A673 (cell line): Measurements from ENCODE around the gene SALL3. TPM values are rescaled to one million over a fixed set of nuclear protein-coding genes. Genes with fewer than 3 reads are reported as not detected.
A peak's percentile ranks its signal among the peaks of the same experiment; 100 is the strongest.

Source experiments
- Bru-seq: library from RNA; stranded (reverse); fragments of 400-500 nt; gene quantifications from one replicate; lab custom pipeline; 2021; lab: Mats Ljungman, UMichigan
- BruChase-seq, 2 experiments: library from RNA; stranded (reverse); fragments of 400-500 nt; gene quantifications; one replicate each; lab custom pipeline; 2021; lab: Mats Ljungman, UMichigan
- BruUV-seq: library from RNA; stranded (reverse); fragments of 400-500 nt; replicated peaks from 2 replicates; lab custom pipeline; 2021; lab: Mats Ljungman, UMichigan
- CTCF ChIA-PET: fragments of 300-600 bp; sonication (Branson Sonifier 250); formaldehyde crosslinking; loops from one replicate; lab custom pipeline; 2022; ENCODE audit warnings: antibody characterized with exemption; lab: Charles Lee
- POLR2A ChIA-PET: fragments of 300-600 bp; sonication (Branson Sonifier 250); formaldehyde crosslinking; loops from one replicate; lab custom pipeline; 2022; ENCODE audit warnings: antibody characterized with exemption; ENCODE audit not compliant: low non-redundant PET; lab: Charles Lee
- DNase-seq: peaks from one replicate; pipeline ENCODE4 v3.0.0-alpha.2; 2015; ENCODE audit warnings: low spot score
- H3K27ac ChIP-seq: fragments of 200-600 bp; sonication (generic); 2 replicates; pipeline ENCODE4 v1.5.1; 2016; ENCODE audit warnings: mixed run types, low read depth, mild to moderate bottlenecking, mixed read lengths, antibody characterized with exemption, low read length; ENCODE audit not compliant: poor library complexity, severe bottlenecking
- H3K27me3 ChIP-seq: fragments of 200-600 bp; sonication (generic); replicated peaks from 2 replicates; pipeline ENCODE4 v1.6.1; 2017; ENCODE audit warnings: mixed run types, low read depth, mild to moderate bottlenecking, mixed read lengths, antibody characterized with exemption, low read length; ENCODE audit not compliant: insufficient read depth, poor library complexity
- H3K36me3 ChIP-seq: fragments of 200-600 bp; sonication (generic); 2 replicates; pipeline ENCODE4 v1.6.1; 2016; ENCODE audit warnings: mixed run types, mild to moderate bottlenecking, mixed read lengths, antibody characterized with exemption, low read length; ENCODE audit not compliant: insufficient read depth, poor library complexity, severe bottlenecking
- H3K4me1 ChIP-seq: fragments of 200-600 bp; sonication (generic); 2 replicates; pipeline ENCODE4 v1.6.1; 2017; ENCODE audit warnings: mixed run types, mild to moderate bottlenecking, mixed read lengths, antibody characterized with exemption, low read length; ENCODE audit not compliant: insufficient read depth, poor library complexity, severe bottlenecking
- H3K4me3 ChIP-seq: fragments of 200-600 bp; sonication (generic); 2 replicates; pipeline ENCODE4 v1.5.1; 2016; ENCODE audit warnings: low read depth, mixed run types, mild to moderate bottlenecking, mixed read lengths, low read length; ENCODE audit not compliant: poor library complexity, severe bottlenecking
- H3K9me3 ChIP-seq: fragments of 200-600 bp; sonication (generic); 2 replicates; pipeline ENCODE4 v1.6.1; 2016; ENCODE audit warnings: mixed run types, low read depth, mild to moderate bottlenecking, mixed read lengths, antibody characterized with exemption, low read length; ENCODE audit not compliant: poor library complexity, severe bottlenecking
- EZH2 ChIP-seq: fragments of 200-600 bp; sonication (generic); IDR thresholded peaks from 2 replicates; pipeline ENCODE4 v1.6.1; 2017; ENCODE audit warnings: borderline replicate concordance, low read depth, mild to moderate bottlenecking, mixed read lengths, antibody characterized with exemption, low read length; ENCODE audit not compliant: poor library complexity, severe bottlenecking
- intact Hi-C: fragments of 100-400 bp; cut with micrococcal nuclease; formaldehyde crosslinking; loops from one replicate; pipeline ENCODE4 v1.10.0; 2022; ENCODE audit not compliant: unreplicated experiment
- long read RNA-seq: library from polyadenylated mRNA; stranded (forward); transcript quantifications from one replicate; pipeline ENCODE4 v2.0.0, GENCODE V29; 2022
- total RNA-seq: library from RNA; stranded (reverse); gene quantifications from 2 replicates; pipeline ENCODE4 v1.2.3, GENCODE V29; 2021
- TF ChIP-seq, protein P1 (sequence below): fragments of 300-800, 200-600 bp; sonication (generic); conservative IDR thresholded peaks from 2 replicates; pipeline ENCODE4 v1.5.1; 2017; ENCODE audit warnings: low read depth, mild to moderate bottlenecking, antibody characterized with exemption, low read length, moderate library complexity, mixed read lengths

The SALL3 gene
- total RNA-seq (not detected in 2 replicates), Bru-seq, nascent RNA (not detected), BruChase-seq, experiment 1, labeled RNA remaining after a 2-hour chase (not detected), BruChase-seq, experiment 2, labeled RNA remaining after a 6-hour chase (percentile 4 among the genes with signal in this experiment)
- long read RNA-seq = 0 reads

DNA sequence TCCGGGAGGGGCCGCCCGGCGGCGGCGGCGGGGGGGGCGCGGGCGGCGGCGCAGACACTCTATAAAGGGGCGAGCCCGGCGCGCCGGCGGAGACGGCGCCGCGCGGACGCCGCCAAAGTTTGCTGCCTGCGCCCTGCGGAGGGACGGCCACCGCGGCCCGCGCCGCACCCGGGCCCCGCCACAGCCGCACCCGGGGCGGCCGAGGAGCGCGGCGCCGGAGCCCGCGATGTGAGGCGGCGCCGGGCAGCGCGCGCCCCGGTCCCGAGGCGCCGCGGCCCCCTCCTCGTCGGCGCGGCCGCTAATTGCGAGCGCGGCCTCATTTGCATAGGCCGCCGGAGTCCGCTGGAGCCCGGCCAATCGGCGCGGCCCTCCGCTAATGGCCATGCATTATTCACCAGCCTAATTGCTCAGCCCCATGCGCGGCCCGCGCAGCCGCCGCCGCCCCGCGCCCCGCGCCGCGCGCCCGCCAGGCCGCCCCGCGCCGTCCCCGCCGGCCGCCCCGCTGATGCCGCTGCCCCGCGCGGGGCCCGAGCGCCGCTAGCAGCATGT, at the start of gene SALL3:
SALL3 (plus strand) TSS at position 89 of the 549 bp plus-strand sequence; CDS start at position 546, 457 bp downstream.
- Histone ChIP-seq H3K4me3 (no peak within 1 kb of the TSS), H3K27ac (no peak within 1 kb of the TSS), H3K36me3 (no peaks in the 10 kb centered on the region), H3K4me1 (no peaks in the 10 kb centered on the region), H3K9me3 (peaks cover 13% of the 10 kb centered on the region), H3K27me3 (peaks cover 92% of the 10 kb centered on the region)
- CTCF ChIA-PET = no interaction called here
- no TSS peak for BruUV-seq
- DNase-seq = no peak
- POLR2A ChIA-PET = no interaction called here
- intact Hi-C loops = loop anchor here (10.0 kb wide), 1 partner anchor 265 kb away; no protein-coding TSS in a partner anchor
- TF ChIP-seq, protein P1, sequence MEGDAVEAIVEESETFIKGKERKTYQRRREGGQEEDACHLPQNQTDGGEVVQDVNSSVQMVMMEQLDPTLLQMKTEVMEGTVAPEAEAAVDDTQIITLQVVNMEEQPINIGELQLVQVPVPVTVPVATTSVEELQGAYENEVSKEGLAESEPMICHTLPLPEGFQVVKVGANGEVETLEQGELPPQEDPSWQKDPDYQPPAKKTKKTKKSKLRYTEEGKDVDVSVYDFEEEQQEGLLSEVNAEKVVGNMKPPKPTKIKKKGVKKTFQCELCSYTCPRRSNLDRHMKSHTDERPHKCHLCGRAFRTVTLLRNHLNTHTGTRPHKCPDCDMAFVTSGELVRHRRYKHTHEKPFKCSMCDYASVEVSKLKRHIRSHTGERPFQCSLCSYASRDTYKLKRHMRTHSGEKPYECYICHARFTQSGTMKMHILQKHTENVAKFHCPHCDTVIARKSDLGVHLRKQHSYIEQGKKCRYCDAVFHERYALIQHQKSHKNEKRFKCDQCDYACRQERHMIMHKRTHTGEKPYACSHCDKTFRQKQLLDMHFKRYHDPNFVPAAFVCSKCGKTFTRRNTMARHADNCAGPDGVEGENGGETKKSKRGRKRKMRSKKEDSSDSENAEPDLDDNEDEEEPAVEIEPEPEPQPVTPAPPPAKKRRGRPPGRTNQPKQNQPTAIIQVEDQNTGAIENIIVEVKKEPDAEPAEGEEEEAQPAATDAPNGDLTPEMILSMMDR = no peak
- no peak for TF ChIP-seq EZH2

DNA sequence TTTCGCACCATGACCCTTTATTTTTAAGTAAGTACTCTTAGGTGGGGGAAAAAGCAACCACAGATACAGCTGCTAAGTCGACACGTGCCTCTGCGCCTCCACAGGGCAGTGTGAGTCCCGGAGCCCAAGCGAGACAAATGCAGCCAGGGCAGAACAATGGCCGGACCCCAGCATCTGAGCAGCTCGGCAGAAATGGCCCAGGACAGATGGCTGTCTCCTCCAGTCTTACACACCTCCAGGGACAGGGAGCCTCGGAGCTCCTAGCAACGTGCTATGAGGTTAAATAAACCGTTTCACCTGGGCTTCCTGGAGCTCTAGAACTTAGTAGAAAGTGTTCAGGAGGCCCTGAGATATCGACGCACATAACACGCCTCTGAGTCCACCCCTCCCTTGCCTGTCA, 47.3 kb upstream of the SALL3 start:
- H3K9me3 ChIP-seq = no peaks in the 10 kb centered on the region
- no peak overlapping the region for H3K27ac ChIP-seq
- no peak overlapping the region for H3K4me3 ChIP-seq
- ChIA-PET POLR2A (no interaction called here), CTCF (no interaction called here)
- peaks cover 75% of the 10 kb centered on the region for H3K27me3 ChIP-seq
- no peak for TF ChIP-seq EZH2
- TF ChIP-seq, protein P1 = no peak
- DNase-seq = no peak
- no peaks in the 10 kb centered on the region for H3K4me1 ChIP-seq
- BruUV-seq = no TSS peak
- intact Hi-C loops = no loop called here
- H3K36me3 ChIP-seq = no peaks in the 10 kb centered on the region

DNA sequence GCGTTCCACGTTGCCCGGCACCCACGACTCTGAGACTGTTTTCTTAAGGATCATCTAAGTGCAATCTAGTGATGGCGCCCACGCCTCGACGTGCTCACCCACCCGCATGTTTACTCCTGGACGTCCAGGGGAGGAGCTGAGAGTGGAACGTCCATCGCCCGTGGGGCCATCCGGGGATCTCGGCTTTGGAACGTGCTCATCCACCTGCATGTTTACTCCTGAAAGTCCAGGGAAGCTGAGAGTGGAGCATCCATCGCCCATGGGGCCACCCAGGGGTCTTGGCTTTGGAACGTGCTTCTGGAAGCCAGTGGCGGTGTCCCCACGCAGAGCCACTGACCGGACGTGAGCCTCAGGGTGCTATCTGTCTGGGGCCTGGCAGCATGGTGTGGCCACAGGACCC, 45.6 kb upstream of the SALL3 start:
- TF ChIP-seq EZH2 = no peak
- TF ChIP-seq, protein P1 = no peak
- Histone ChIP-seq H3K27me3 (peaks cover 76% of the 10 kb centered on the region), H3K9me3 (no peaks in the 10 kb centered on the region), H3K4me3 (no peak overlapping the region), H3K36me3 (no peaks in the 10 kb centered on the region), H3K4me1 (no peaks in the 10 kb centered on the region), H3K27ac (no peak overlapping the region)
- POLR2A ChIA-PET = no interaction called here
- CTCF ChIA-PET = no interaction called here
- no peak for DNase-seq
- intact Hi-C loops = no loop called here
- BruUV-seq = no TSS peak
